ENCODE measurements around the gene PRPH2. TPM values are rescaled to one million over a fixed set of nuclear protein-coding genes. Genes with fewer than 3 reads are reported as not detected.

The PRPH2 gene
- total and polyA plus RNA-seq, 2 of the 13 experiments (the other 11 are each of a cell fraction or from before 2014, with no cell fraction given) = 0.03 to 0.04 TPM

- TF ChIP-seq MXI1 (IDR thresholded peaks at IDR 0.05; ENCODE audit: borderline replicate concordance, low read depth, low read length) = peak; percentile 64; the same call in 2 of the 3 replicates
- TF ChIP-seq RNF219 (CRISPR knock-in tag; IDR thresholded peaks at IDR 0.05) = no peak
- TF ChIP-seq NBN (conservative IDR thresholded peaks at IDR 0.05) = no peak
- TF ChIP-seq SP2 (CRISPR knock-in tag; IDR thresholded peaks at IDR 0.05) = peak; percentile 43; the same call in 1 of the 2 replicates
- peak; percentile 61; the same call in 1 of the 2 replicates for TF ChIP-seq ZNF441 (CRISPR knock-in tag; IDR thresholded peaks at IDR 0.05; ENCODE audit: borderline replicate concordance)
- peak; percentile 28 for TF ChIP-seq ZNF350 (CRISPR knock-in tag; IDR thresholded peaks at IDR 0.05; ENCODE audit: borderline replicate concordance, low read depth)
- TF ChIP-seq ZNF761 (CRISPR knock-in tag; conservative IDR thresholded peaks at IDR 0.05) = 0 out of 2 replicates have a peak, but pooled peaks have one; percentile 6
- TF ChIP-seq JDP2 (CRISPR knock-in tag; IDR thresholded peaks at IDR 0.05; ENCODE audit: borderline replicate concordance) = no peak
- no peak for TF ChIP-seq CC2D1A (CRISPR knock-in tag; IDR thresholded peaks at IDR 0.05)
- TF ChIP-seq PBX2 (CRISPR knock-in tag; IDR thresholded peaks at IDR 0.05) = no peak
- TF ChIP-seq ETS1 (CRISPR knock-in tag; IDR thresholded peaks at IDR 0.05) = no peak; the same call in 1 of the 2 replicates
- no peak for TF ChIP-seq DBP (CRISPR knock-in tag; IDR thresholded peaks at IDR 0.05; ENCODE audit: not compliant biosample characterization)
- TF ChIP-seq ZSCAN12 (CRISPR knock-in tag; IDR thresholded peaks at IDR 0.05) = 0 out of 2 replicates have a peak, but pooled peaks have one; percentile 77
- TF ChIP-seq ZNF484 (CRISPR knock-in tag; IDR thresholded peaks at IDR 0.05; ENCODE audit: borderline replicate concordance, low read depth) = 0 out of 2 replicates have a peak, but pooled peaks have one; percentile 62
- TF ChIP-seq ZZZ3 (CRISPR knock-in tag; IDR thresholded peaks at IDR 0.05; ENCODE audit: borderline replicate concordance) = no peak
- TF ChIP-seq DZIP1 (CRISPR knock-in tag; IDR thresholded peaks at IDR 0.05) = no peak
- TF ChIP-seq ZNF235 (CRISPR knock-in tag; IDR thresholded peaks at IDR 0.05; ENCODE audit: borderline replicate concordance) = 0 out of 2 replicates have a peak, but pooled peaks have one; percentile 64
- TF ChIP-seq NFKBIZ (CRISPR knock-in tag; IDR thresholded peaks at IDR 0.05) = 0 out of 2 replicates have a peak, but pooled peaks have one; percentile 25
- TF ChIP-seq ZNF260 (CRISPR knock-in tag; IDR thresholded peaks at IDR 0.05; ENCODE audit: borderline replicate concordance, low read depth) = no peak
- TF ChIP-seq REXO4 (CRISPR knock-in tag; IDR thresholded peaks at IDR 0.05; ENCODE audit: borderline replicate concordance) = no peak; the same call in 1 of the 2 replicates
These were observed 23.5 kb upstream of the PRPH2 start, which contains the start of gene TBCC (continued) for GRCh38 chr6:42745640-42746462.
